Breast epithelium (tissue), 3 donors: ENCODE results near the gene PHACTR3.

ENCODE experiments used
- CTCF ChIP-seq, 3 donors: fragments of 450-650 bp; IDR thresholded peaks; one replicate each; pipeline ENCODE4 v1.5.1; 2016 to 2017; ENCODE audit warnings: antibody characterized with exemption in 3 of 3, mild to moderate bottlenecking in 3 of 3, moderate library complexity in 3 of 3
- POLR2A ChIP-seq: fragments of 450-650 bp; IDR thresholded peaks from one replicate; pipeline ENCODE4 v1.6.1; 2016; ENCODE audit warnings: antibody characterized with exemption, mild to moderate bottlenecking, moderate library complexity
- POLR2AphosphoS5 ChIP-seq, 3 donors: sonication (generic); formaldehyde crosslinking; IDR thresholded peaks; one replicate each; pipeline ENCODE4 v1.6.1; 2017; ENCODE audit warnings: antibody characterized with exemption in 3 of 3

GRCh38 chr20:59861401-59861800 lies 257.1 kb downstream of the PHACTR3 start:
- TF ChIP-seq CTCF (IDR thresholded peaks at IDR 0.05) (no peak), POLR2AphosphoS5 (IDR thresholded peaks at IDR 0.05) (no peak), POLR2A (no peak)
